HG03354 (cell line): ENCODE data around the gene PI4KB.
"Not testable (repeated sequence)": the region's sequence is repeated elsewhere in the genome, so short reads cannot be mapped to it uniquely, and the experiment has no call there.

Experiments
- ATAC-seq: cut with Tn5 transposase; IDR thresholded peaks from one replicate; pipeline ENCODE4 v1.9.1; 2021; ENCODE audit warnings: mild to moderate bottlenecking; ENCODE audit not compliant: unreplicated experiment, poor library complexity, severe bottlenecking

Gene PI4KB

DNA sequence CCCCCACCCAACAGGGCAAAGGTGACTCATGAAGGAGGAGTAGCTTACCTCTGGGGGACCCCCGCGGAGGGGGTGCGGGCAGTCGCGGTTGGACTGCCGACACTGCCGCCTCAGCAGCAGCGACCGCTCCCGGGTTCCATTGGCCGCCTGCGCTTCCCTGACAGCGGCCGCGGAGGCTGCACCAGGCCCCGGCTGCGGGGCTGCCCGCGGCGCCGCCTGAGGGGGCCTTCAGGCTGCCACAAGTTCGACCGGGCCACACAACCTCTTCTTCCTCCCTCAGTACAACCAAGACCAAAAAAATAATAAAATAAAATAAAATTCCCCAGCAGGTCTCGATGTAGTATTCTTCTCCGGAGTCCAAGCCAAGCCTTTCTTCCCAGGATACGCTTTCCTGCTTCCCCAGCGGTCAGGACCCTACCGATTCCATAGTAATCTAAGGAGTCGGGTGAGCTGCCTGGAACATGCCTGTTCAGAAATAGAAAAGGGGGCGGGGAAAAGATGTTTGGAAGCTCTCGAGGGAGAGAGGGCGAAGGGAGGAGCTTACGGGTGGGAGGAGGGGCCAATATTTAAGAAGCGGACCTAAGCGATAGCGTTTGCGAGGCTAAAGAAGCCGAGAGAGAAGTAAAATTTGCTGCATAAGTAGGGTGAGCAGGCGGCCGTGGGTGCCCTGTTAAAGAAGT, at the start of gene PI4KB:
TSS of gene PI4KB (minus strand) at position 194 of the 680 bp plus-strand sequence. CDS start 10,935 bp downstream, outside the sequence.
- peak; percentile 90 for ATAC-seq

GRCh38 chr1:151373196-151373595, 46.0 kb upstream of the PI4KB start:
- no peak for ATAC-seq

DNA sequence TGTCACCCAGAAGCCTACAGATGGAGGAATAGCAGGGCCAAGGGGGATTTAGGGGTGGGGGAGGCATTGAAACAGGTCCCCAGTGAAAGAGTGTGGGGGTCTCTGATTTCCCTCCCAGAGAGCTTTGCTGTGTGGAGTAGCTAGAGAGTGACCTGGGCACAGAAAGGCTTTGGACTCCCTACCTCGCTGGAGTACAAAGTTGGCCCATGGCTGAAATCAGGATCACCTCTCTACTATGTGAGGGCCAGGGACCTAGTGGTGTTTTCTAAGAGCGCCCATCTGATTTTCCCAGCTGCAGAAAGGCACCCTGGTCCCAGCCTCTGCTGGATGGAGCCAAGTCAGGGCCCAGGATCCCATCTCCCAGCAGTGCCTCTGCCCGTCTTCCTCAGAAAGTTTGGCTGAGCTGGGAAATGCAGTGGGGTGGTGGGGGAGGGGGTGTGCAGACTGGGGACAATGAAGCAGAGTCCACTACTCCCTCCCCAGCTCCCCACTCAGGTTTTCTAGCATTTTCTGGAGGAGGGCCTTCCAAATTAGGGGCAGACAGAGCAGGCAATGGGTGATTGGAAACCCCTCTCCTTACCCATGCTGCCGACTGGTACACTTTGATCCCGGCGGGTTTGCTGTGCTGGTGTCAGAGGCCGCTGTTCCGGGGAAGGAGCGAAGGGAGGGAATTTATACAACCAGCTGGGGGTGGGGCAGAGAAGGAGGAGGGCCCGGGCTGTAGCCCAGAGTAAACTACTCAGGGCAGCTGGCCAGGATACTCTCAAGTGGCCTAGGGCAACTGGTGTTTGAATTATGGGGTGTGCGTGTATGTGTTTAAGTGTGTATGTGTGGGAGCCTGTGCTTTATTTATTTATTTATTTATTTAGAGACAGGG, 45.1 kb upstream of the PI4KB start, which contains the start of gene SELENBP1:
TSS of gene SELENBP1 (minus strand) at position 648 of the 877 bp plus-strand sequence. CDS start at position 584, 64 bp downstream.
- no peak for ATAC-seq

DNA sequence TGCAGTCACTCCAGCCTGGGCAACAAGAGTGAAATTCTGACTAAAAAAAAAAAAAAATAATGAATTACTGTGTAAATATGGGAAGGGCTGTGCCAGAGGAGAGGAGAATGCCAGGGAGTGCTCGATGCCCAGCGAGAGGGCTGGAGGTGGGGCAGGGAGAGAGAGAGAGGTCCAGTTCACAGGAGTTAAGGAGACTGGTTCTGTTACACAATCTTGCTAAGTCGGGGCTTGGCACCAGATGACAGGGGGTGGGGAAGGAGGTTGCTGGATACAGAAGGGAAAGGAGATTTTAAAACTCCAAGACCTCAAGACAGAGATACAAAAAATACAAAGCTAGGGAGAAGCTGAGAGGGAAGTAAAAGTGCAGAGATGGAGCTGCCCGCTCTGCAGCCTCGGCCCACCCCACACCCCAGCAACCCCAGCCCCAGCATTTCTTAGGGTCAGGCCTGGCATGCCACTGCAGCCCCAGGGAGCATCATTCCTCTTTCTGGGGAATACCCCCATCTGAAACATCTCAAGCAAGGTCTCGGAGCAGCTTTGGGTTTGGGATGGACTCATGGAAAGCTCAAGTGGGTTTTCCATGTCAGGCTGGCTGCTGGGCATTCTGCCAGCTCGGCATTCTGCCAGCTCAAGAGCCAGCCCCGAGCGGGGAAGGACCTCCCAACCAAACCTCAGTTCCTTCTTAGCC, 44.3 kb upstream of the PI4KB start:
- no peak for ATAC-seq

GRCh38 chr1:151370211-151370911, 43.1 kb upstream of the PI4KB start:
- no peak for ATAC-seq

GRCh38 chr1:151369621-151370048, 42.4 kb upstream of the PI4KB start:
- no peak for ATAC-seq

- ATAC-seq: no peak
Observed at GRCh38 chr1:151369302-151369610, 42.0 kb upstream of the PI4KB start.

DNA sequence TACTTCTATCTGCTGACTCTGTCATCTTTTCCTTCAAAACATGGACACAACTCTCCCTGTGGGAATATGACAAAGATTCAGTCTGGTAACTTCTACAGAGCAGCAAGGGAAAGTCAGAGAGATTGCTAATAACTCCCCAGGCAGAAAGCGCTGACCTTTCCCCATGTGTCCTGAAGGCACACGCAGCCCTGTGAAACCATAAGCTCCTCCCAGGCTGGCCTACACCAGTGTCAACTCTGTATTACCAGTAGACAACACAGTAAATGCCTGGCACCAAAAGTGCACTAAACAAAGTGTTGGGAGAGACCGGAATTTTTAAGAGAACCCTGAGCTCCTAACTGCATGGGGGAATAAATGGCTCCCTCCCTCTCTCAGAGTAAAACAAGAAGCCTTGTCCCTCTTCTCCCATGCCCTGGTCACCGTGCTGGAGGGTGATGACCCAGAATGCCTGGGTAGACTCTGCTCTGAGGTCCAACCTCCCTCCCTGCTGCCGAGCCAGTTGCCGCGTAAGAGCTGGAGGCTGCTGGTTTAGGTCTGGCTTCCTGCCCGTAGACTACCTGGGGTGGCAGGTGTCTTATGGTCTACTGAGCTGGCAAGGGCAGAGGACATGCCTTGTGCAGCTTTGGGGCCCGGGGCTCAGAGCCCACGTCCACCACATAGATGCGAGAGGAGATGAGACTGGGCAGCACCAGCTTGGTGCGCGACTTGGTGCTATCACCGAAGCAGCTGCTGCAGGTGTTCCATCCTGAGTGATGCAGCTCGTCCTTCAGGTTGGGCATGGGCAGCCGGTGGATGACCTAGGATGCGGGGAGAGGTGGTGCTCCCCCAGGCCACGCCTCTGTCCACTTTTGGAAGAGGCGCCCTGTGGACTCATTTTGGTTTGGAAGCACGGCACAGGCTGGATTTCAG, 41.4 kb upstream of the PI4KB start:
- no peak for ATAC-seq

- ATAC-seq: no peak
Observed at GRCh38 chr1:151367658-151368392, 40.6 kb upstream of the PI4KB start.

DNA sequence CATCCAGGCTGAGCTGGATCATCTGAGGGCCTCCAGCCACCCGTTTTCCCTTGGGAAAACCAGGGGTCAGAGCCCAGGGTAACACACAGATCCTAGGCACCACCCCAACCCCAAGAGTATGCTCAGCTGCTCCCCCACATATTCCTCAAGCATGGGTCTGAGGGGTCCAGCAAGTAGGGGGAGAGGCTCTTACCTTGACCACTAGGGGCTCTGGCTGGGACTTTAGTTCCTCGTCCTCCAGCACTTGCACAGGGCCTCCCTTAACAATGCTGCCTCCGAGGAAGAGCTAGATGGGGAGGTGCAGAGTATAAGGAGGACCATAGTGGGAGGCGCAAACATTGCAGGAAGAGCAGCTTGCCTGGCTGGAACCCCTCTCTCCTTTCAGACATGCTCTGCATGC, 37.8 kb upstream of the PI4KB start:
- no peak for ATAC-seq

DNA sequence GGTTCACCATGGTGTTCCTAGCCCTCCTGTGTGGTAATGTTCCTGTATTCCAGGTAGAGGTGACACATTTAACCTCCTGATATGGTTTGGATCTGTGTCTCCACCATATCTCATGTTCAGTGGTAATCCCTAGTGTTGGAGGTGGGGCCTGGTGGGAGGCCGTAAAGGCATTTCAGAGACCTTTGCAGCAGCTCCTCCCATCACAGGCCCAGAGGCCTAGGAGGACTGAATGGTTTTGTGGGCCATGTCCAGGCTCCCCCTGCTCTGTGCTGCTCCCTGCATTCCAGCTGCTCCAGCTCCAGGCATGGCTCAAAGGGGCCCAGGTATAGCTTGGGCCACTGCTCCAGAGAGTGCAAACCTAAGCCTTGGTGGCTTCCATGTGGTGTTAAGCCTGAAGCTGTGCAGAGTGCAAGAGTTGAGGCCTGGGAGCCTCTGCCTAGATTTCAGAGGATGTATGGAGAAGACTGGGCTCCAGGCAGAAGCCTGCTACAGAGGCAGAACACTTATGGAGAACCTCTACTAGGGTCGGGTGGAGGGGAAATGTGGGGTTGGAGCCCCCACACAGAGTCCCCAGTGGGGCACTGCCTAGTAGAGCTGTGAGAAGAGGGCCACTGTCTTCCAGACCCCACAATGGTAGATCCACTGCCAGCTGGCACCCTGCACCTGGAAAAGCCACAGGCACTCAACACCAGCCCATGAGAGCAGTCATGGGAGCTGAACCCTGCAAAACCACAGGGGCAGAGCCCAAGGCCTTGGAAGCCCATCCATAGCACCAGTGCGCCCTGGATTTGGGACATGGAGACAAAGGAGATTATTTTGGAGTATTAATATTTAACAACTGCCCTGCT, 35.3 kb upstream of the PI4KB start:
- no peak for ATAC-seq

DNA sequence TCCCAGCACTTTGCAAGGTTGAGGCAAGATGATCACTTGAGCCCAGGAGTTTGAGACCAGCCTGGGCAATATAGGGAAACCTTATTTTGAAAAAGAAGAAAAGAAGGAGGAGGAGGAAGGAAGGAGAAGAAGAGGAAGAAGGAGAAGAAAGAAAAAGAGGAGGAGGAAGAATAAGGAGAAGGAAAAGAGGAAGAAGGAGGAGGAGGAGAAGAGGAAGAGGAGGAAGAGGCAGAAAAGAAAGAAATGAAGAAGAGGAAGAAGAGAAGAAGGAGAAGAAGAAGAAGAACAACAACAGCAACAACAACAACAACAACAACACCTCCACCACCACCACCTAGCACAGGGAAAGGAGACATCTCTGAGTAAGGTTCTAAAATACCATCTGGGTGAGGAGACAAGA, 34.7 kb upstream of the PI4KB start:
- ATAC-seq: no peak

DNA sequence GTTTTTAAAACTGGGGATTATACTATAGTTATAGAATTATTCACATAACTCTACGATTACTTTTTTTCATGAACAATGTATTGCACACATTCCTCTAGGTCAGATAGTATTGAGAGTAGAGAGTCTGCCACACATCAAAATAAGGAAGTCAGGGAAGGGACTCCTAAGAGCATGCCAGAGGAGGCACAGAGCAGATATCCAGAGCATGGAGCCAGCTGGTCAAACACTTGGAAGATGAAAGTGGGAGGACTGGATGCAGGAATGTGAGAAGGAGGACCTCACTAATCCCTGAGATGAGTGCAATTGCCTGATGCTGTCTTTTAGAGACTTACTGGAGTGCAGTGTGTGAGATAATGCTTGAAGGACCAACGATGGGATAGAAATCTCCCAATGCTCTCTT, 29.5 kb upstream of the PI4KB start:
- no peak for ATAC-seq

- no peak for ATAC-seq
Observed at GRCh38 chr1:151352021-151352718, 25.0 kb upstream of the PI4KB start.

DNA sequence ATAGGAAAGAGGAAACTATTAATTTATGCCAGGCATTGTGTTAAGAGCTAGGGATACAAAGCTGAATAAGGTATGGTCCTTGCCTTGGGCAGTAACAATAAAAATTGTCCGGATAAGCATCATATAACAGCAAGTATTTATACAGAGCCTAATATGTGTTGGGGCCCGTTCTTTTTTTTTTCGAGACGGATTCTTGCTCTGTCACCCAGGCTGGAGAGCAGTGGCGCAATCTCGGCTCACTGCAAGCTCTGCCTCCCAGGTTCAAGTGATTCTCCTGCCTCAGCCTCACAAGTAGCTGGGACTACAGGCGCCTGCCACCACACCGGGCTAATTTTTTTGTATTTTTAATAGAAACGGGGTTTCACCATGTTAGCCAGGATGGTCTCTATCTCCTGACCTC, 23.1 kb upstream of the PI4KB start:
- not testable (repeated sequence) for ATAC-seq

GRCh38 chr1:151347523-151348246, 20.5 kb upstream of the PI4KB start:
- no peak for ATAC-seq
